ENCODE measurements around the gene RTN3.
A peak's percentile ranks its signal among the peaks of the same experiment; 100 is the strongest.
"Not testable (repeated sequence)": the region's sequence is repeated elsewhere in the genome, so short reads cannot be mapped to it uniquely, and the experiment has no call there.

The RTN3 gene

GRCh38 chr11:63681321-63682065 is at the start of gene RTN3:
Gene RTN3 (plus strand): TSS chr11:63681500. CDS start chr11:63681637, 137 bp downstream.
- CTCF ChIA-PET: interaction anchor here (0.6 to 5.0 kb wide), 9 partner anchors 9 to 50 kb away, joined by 3 to 47 read pairs (median 4); partner anchors contain the start of gene ATL3
- peak; percentile 82 for DNase-seq (ENCODE audit: low read depth, low spot score)
- TF ChIP-seq CTCF (IDR thresholded peaks at IDR 0.05; ENCODE audit: insufficient read depth, low read length, missing control alignments): no peak
- H3K4me3 ChIP-seq (ENCODE audit: low read depth, low read length): peak within 1 kb of the TSS; percentile 92
- POLR2A ChIA-PET: interaction anchor here (0.6 to 1.5 kb wide), 5 partner anchors 10 to 87 kb away, joined by 3 to 10 read pairs (median 4); partner anchors contain the start of genes ATL3 and ZFTA

GRCh38 chr11:63635762-63636465 is 45.4 kb upstream of the RTN3 start:
- peak; percentile 69 for TF ChIP-seq CTCF (IDR thresholded peaks at IDR 0.05; ENCODE audit: insufficient read depth, low read length, missing control alignments)
- no peak overlapping the region for H3K4me3 ChIP-seq (ENCODE audit: low read depth, low read length)
- ChIA-PET CTCF (interaction anchor here (0.7 to 12.6 kb wide), 25 partner anchors 8 to 156 kb away, joined by 3 to 194 read pairs (median 4); partner anchors contain the start of gene PLAAT5), POLR2A (no interaction called here)
- no peak for DNase-seq (ENCODE audit: low read depth, low spot score)

GRCh38 chr11:63638436-63638835 is 42.9 kb upstream of the RTN3 start:
- CTCF ChIA-PET: interaction anchor here (1.1 to 12.6 kb wide), 25 partner anchors 9 to 282 kb away, joined by 3 to 194 read pairs (median 5); partner anchors contain the start of genes RTN3 and ZFTA
- DNase-seq (ENCODE audit: low read depth, low spot score); POLR2A ChIA-PET; H3K4me3 ChIP-seq (ENCODE audit: low read depth, low read length): not testable (repeated sequence)

GRCh38 chr11:63639199-63639832 is 42.0 kb upstream of the RTN3 start:
- DNase-seq (ENCODE audit: low read depth, low spot score): no peak
- ChIA-PET POLR2A (no interaction called here), CTCF (interaction anchor here (0.7 to 12.6 kb wide), 32 partner anchors 8 to 281 kb away, joined by 3 to 194 read pairs (median 4); partner anchors contain the start of genes ATL3, RTN3 and ZFTA)
- TF ChIP-seq CTCF (IDR thresholded peaks at IDR 0.05; ENCODE audit: insufficient read depth, low read length, missing control alignments): no peak
- H3K4me3 ChIP-seq (ENCODE audit: low read depth, low read length): no peak overlapping the region

- POLR2A ChIA-PET: interaction anchor here (0.6 kb wide), 1 partner anchor 22 kb away, joined by 4 read pairs; no protein-coding TSS in a partner anchor
- DNase-seq (ENCODE audit: low read depth, low spot score): no peak
- CTCF ChIA-PET: interaction anchor here (1.0 to 12.6 kb wide), 9 partner anchors 11 to 606 kb away, joined by 3 to 194 read pairs (median 3); no protein-coding TSS in a partner anchor
- H3K4me3 ChIP-seq (ENCODE audit: low read depth, low read length): no peak overlapping the region
- no peak for TF ChIP-seq CTCF (IDR thresholded peaks at IDR 0.05; ENCODE audit: insufficient read depth, low read length, missing control alignments)
Observed at GRCh38 chr11:63641727-63642126, 39.6 kb upstream of the RTN3 start.

- ChIA-PET POLR2A (no interaction called here), CTCF (interaction anchor here (1.1 to 12.6 kb wide), 9 partner anchors 8 to 163 kb away, joined by 3 to 194 read pairs (median 3); no protein-coding TSS in a partner anchor)
Observed at GRCh38 chr11:63643205-63643604, 38.1 kb upstream of the RTN3 start.

More at GRCh38 chr11:63643205-63643604, 38.1 kb upstream of the RTN3 start:
- H3K4me3 ChIP-seq (ENCODE audit: low read depth, low read length): no peak overlapping the region
- no peak for DNase-seq (ENCODE audit: low read depth, low spot score)
- no peak for TF ChIP-seq CTCF (IDR thresholded peaks at IDR 0.05; ENCODE audit: insufficient read depth, low read length, missing control alignments)
